OCI-LY3 (cell line): ENCODE results near the gene ADAMTS2.

Experiments used
- CTCF ChIP-seq: fragments of 200-600, 300-600 bp; sonication (generic); IDR thresholded peaks from 2 replicates; pipeline ENCODE4 v1.5.1; 2014; ENCODE audit warnings: antibody characterized with exemption, low read length, low read depth
- EZH2phosphoT487 ChIP-seq: fragments of 200-600 bp; shearing (Covaris generic); IDR thresholded peaks from 2 replicates; pipeline ENCODE4 v1.6.1; 2018; ENCODE audit warnings: antibody characterized with exemption, mixed run types, low read depth

- TF ChIP-seq CTCF (no peak), EZH2phosphoT487 (no peak)
Observed at GRCh38 chr5:179294131-179294780, 51.0 kb downstream of the ADAMTS2 start.
